HG02973 (cell line): ENCODE results near the gene FABP6.

Experiments
- ATAC-seq: cut with Tn5 transposase; IDR thresholded peaks from one replicate; pipeline ENCODE4 v1.9.1; 2021; ENCODE audit warnings: moderate library complexity; ENCODE audit not compliant: unreplicated experiment

Gene FABP6

DNA sequence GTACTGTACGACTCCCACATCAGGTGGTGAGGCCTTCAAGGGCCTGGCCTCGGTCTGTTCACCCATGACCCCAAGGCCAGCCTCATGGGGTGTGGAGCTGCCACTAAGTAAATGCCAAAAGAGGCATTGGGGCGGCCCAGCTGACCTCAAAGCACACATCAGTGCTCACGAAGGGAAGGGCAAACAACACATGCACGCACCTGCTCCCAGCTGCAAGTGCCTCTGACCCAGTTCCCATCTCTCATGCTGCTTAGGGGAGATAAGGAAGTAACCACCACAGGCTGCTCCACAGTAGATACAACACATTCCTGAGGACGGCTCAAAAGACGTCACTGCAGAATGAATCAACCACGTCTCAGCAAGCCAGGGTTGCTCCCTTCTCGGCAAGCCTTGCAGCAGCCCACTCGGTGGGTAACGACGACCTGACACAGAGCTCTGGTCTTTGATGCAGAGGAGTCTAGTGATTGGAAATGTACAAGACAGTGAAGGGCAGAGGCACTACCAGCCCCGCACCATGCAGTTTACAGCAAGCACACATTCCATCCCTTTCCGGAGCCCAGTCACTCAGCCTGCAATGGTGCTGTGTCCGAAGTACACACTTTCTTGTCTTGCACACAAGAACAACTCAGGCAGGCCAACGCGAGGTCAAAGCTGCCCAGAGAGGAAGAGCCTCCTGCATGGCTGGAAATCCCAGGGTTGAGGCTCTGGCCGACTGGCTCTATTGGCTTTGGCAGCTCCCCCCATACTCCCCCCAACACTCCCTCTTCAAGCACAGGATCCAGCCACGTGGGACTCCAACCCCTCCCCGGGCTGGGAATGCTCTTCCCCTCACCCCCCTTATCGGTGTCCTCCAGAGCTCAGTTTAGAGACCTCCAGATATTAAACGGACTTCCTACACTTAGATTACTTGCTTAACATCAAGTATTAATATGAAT is 31.8 kb downstream of the FABP6 start:
- ATAC-seq, result no peak

DNA sequence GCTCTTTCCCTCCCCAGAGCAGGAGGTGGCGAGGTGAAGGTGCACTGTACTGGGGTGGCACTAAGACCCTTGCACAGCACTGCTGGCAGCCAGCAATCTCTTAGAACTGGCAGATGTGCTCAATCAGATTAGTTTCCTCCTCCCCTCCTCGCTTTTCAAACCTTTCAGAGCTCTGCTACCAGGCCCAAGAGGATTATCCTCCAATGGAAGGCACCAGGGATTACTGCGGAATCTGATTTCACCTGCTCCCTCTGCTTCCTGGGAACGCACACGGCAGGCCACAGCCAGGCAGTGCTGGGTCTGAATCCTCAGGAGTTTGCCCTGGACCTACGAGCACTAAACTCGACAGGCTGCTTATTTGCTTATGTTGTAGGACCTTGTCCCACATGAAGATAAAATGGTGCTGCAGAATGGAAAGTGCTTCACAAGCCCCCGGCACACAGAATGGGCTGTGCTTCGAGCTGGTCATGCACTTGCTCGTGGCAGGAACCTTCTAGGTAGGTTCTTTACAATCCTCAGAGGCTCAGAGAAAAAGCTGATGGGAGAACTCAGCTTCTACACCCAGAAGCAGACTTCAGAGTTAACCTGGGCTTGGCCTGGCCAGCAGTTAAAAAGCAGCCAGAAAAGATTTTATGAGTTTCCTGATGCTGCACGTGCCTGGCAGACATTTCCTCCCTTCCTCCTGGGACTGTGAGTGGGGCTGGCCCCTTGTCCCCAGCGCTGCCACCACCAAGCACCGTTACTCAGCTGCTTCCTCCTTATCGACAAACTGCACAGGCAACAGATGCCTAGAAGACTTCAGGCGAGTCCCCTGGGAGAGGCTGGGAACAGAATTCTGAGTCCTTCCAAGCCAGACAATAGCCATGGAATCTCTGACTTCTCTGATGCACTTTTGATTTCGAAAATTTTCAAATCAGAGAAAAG is 33.1 kb downstream of the FABP6 start:
- ATAC-seq, result no peak

DNA sequence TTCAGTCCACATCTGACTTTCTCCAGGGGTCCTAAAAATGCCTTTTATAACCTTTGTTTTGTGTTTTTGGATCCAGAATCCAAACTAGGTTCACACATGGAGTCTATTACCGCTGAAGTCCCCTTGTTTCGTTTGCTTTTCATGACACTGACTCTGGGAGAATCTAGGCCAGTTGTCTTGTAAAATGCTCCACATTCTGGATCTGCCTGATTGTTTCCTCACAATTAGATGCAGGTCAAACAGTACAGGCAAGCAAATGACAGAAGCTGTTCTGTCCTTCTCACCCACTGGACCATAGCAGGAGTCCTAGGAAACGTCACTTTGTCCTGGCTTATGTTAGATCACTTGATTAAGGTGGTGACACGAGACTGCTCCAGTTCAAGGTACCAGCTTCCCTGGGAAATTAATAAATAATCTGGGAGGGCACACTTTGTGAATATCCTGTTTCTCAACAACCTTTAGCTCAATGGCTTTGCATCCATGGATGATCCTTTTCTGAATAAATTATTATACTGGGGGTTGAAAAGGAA is 34.1 kb downstream of the FABP6 start:
- ATAC-seq, result no peak

DNA sequence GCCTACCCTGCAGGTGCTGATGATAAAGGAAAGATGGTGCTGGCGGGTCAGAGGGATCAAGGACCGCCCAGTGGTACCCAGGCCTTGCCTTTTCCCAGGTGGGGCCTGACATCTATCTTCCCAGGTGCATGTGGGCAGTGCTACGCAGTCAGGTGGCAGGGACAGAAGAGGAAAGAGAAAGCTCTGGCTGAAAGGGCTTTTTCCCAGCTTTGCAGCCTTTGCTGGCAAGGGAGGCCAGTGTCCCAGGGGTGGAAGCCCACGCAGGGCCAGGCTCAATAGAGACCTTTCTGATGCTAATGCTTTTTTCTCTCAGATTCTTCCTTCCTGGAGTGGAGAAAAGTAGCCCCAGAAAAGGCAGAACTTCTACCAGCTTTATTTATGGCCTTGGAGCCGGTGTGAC is 36.7 kb downstream of the FABP6 start:
- ATAC-seq, result no peak

DNA sequence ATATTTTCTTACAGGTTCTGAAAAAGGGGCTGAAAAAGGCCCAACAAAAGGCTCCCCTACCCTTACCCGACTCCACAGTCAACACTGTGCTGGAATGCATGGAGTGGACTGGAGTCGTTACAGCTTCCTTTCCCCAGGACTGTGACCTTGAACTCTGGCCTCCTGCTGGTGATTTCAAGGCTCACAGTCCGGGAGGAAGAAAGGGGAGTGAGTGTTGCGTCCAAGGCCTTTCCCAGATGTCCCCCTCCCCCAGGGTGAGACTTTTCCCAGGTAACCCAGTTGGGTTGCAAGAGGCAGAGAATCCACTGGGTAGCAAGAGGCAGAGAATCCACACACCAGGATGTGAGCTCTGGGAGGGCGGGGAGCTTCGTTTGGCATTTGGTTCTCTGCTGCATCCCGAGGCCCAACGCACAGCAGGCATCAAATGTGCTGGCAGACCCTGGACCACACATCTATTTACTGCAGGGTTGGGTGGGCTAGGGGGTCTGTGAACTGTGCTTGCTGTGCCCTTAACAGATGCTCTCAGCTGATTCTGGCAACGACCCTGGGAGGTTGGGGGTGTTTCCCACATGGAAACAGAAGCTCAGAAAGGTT is 37.5 kb downstream of the FABP6 start:
- ATAC-seq, result no peak

DNA sequence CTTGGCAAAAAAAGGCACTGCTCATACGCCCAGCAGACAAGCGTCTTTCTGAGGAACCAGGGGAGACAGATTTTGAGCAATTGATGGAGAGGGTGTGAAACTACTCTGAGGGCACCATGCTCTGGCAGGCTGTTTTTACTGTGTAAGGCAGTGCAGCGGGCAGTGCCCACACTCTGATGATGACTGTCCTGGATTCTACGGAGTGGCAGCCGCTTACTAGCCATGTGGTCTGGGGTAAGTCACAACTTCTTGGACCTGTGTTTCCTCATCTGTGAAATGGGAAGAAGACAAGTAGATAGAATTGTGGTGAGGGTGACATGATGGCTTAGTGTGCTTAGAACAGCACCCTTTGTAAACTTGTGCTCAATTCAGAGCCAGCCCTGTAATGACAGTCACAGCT is 38.8 kb downstream of the FABP6 start:
- ATAC-seq, result no peak

DNA sequence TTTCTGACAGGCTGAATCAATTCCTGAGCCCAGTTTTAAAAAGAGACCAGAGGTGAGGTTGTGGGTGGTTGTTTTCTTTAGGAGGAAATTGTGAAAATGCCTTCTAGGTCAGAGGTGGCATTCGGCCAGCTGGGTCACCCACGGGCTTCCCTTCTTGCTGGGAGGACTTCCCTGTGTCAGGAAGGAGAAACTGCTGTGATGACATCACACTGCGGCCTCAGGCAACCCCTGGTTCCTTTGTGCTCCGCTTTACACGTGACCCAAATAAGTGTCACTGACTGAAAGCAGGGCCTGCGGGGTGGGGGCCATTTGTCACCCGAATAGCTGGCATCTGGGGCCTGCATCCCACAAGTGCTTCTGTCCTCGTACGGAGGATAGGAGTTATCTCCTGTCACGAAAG is 39.7 kb downstream of the FABP6 start:
- no peak for ATAC-seq

DNA sequence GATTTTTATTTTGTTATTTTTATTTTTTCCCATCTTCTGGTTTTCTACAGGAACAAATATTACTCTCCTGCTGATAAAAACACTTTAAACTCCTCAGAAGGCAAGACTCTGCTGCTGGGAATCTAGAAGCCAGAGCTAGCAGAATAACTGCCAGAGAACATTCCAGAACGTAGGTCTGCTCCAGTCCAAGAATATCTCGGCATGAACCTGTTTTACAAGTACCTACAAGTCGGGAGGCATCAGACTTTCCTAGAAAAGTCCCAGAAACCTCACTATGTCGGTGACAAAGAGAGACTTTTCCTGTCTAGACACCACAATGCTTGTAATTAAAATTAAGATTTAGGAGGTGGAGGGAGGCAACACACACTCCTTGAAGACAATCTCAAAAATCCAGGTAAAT is 41.4 kb downstream of the FABP6 start:
- no peak for ATAC-seq

DNA sequence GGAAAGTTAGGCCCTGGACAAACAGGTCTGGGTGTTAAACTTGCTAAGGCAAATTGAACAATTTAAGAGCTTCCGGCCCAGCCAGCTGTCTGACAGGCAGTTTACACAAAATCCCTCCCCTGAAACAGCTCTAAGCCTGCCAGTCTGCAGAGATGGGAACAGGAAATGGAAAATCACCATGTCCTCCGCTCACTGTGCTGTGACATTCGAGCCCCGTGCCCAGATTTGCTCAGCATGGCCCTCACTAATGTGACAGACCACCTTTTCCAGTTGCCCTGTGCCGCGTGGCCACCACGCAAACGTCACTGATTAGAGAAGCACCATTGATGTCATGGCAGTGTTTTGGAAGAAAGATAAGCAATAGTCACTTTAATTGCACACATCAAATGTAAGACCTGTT is 42.1 kb downstream of the FABP6 start:
- no peak for ATAC-seq

DNA sequence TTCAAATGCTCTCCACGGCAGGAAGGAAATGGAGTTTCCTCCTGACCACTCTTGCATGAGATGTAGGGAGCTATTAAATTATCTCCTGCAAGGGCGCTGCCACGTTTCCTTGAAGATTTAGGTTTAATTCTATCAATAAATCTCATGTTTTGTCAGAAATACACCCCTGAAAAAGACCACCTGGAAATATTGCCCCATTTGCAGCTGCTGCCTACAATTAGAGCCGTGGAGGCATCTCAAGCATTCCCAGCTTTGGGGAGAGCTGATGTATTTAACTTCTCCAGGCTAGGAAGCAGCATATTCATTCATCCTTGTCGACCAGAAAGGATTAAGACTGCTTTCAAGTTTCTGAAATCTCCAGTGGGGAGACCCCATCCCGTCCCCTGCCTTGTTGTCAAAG is 42.5 kb downstream of the FABP6 start:
- ATAC-seq, result no peak

DNA sequence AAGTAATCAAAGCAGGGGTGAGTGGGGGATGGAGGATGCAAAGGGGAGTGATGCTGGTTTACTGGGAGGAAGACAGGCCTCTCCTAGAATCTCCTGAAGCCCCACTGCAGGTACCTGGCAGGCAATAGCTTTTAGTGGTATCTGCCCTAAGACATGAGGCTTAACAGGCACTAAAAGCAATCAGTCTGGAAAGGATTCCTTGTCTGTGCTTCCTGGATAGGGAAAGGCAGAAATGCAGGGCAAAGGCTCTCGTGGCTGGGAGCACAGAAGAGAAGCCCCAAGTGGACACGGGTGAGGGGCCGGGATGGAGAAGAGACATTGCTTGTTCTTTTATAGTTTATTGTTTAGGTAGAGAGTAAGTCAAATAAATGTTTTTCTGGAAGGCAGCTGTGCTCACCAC is 43.0 kb downstream of the FABP6 start:
- ATAC-seq, result no peak

DNA sequence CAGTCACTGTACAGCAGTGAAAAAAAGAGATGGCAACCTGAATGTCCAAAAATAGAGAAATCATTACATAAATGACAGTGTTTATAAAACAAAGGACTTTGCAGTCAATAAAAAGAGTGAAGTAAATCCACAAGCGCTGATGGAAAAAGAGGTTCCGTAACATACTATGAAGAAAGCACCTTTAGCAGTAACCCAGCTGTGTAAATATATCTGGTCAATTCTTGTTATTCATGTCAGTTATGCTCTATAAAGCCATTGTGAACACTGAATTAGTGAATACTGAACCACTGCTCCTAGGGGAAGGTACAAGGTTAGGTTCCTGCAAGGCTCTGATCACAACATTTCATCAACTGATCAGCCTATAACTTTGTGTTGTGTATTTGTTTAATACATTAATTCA is 43.6 kb downstream of the FABP6 start:
- ATAC-seq, result no peak

DNA sequence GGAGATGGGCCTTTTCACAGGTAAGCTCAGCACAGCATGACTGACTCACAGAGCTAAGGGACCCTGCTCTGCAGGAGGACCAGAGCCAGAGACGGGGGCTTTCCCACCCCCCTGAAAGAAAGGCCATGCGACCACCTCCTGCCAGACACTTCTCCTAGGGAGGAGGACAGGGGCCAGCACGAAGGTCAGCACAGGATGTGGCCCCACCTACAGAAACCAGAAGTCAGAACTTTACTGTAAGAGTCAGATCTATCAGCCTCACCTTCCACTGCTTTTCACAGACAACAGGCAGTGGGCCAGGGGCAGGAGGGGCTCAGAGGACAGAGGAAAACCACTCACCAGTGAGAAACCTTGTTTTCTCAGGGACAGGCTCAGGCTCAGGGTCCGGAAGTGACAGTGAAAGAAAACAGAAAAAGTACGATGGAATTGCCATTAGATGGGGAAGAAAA is 45.2 kb downstream of the FABP6 start:
- ATAC-seq, result no peak

DNA sequence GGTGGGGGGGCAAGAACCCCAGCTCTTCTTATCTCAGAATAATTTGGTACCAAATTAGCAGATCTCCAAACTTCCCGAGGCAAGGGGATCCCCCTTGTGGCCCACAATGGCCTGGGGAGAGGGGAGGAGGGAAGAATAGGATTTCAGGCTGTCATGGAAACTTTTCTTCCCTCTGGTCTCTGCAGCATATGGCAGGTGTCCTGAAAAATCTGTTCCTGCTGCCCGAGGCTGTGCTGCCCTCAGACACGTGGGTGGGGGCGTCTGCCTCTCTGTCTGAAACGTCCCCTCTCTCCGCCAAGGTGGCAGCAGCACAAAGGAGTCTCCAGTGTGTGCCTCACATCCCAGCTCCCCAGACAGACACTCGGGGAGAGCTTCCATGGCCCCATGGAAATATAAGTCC is 49.0 kb downstream of the FABP6 start:
- no peak for ATAC-seq

DNA sequence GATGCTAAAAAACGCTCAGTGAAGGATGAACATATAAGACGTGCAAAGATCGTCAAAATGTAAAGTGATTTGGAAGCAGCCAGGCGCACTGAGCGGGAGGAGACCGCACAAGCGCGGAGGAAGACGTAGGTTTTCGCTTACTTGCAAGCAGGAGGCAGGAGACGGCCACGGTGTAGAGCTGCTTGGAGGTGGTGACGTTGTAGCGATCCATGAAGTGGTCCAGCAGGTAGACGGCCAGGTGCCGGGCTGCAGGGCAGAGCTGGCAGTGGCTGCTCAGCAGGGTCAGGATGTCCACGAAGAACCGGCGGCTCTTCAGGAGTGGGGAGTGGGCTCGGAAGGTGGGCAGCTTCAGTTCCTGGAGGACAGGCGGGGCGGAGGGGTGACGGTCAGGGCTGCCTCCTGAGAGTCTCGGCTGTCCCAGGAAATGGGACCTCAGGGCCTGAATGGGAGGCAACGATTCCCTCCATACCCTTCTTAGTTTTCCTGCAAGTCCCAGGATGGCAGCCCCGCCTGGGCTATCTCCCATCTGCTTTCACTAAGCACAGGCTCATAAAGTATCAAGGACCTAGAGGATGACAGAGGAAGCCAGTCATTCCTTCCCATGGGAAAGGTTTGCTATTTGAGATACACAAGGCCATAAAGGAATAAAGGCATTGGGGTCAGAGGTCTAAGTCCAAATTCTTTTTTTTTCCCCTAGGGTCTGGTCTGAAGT is 51.2 kb downstream of the FABP6 start:
- ATAC-seq, result no peak

DNA sequence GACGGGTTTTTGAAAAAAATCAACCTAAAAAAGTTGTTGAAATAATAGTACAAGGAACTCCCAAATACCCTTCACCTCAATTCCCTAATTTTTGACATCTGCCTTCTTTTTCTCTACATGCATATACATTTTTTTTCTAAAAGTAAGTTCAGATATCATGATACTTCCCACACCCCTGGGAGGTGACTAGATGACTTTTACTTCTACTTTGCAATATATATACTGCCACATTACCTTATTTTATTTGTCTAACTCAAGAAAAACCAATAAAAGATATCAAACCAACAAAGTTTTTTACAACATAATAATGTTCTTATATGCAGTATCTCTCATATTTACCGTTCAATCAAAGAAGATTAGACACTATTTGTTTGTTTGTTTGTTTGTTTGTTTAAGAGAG is 52.0 kb downstream of the FABP6 start:
- ATAC-seq, result no peak

DNA sequence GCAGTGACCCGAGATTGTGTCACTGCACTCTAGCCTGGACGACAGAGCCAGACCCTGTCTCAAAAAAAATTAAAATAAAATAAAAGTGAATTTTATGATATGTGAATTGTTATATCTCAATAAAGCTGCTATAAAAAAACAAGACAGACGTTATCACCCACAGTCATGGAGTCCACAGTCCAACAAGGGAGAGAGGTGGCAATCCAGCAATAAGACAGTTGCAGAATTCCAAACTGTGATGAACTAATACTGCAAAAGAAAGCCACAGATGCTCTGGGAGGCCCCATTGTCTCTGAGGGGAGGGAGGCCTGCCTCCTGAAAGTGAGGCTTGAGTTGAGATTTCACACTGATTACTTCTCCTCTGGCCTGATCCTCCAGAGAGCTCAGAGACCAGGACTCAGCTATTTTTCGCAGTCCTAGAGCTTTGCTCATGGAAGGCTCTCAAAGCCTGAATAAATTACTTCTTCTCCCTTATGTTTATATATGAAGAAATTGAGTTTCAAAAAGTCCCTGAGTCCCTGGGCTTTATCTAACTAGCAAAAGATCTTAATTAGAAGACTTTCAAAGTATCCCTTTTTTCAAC is 55.1 kb downstream of the FABP6 start:
- ATAC-seq, result no peak

DNA sequence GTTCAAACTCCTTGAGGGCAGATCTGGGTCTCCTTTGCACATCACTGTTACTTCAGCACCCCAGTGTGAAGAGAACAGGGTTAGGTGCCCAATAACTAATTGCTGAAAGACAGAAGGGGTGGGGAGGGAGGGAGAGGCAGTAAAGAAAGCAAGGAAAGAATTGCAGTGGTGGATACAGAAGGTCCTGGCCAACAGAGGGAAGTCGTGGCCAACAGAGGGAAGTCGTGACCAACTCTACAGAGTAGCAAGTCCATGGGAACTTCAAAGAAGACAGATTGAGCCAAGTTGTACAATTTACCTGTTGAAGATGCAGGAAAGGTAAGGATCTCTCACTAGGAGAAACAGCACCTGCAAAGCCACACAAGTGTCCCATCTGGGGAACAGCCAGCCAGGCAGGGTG is 56.0 kb downstream of the FABP6 start:
- no peak for ATAC-seq

DNA sequence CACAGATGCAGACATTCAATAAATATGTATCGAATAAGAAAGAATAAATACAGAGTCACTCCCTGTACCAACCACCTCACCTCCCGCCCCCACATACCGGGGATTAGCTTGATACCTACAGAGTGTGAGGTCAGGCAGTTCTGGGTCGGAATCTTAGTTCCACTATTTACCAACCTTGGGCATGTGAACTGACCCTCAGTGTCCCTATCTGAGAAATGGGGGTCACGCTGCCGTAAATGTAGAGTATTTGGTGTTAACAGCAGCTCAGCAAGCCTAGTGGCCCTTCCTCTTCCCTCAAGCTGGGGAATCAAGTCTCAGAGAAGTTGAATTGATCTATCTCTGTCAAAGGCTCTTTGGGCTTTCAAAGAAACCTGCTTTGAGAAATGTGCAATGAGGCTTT is 57.6 kb downstream of the FABP6 start:
- ATAC-seq, result no peak

DNA sequence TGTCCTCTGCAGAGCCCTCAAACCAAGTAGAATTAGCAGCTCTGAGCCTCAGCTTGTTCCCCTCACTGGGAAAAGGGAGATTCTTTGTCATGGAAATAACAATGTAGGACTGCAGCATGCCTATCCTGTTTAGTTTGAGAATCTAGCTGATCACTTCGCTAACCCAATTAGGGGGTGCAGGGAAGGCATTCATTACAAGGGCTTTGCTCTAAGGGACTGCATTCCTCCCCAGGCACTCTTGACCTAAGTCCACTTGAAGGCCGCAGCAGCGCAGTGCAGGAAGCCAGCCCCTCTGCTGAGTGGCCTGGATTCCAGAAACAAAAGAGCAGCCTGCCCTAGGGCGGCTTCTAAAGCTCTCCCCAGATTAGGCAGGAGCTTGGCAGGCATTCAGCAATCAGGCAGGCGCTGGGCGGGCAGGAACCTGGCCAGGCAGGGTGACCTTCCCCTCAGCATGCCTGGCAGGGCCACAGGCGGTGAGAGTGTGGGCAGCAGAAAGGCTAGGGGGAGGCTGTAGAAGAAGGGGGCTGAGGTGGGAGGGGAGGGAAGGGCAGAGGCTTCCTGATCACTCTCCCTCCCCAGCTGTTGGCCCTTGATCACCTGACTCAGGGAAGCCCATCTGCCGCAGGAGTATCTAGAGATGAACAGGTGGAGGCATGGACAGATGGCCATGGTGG is 58.2 kb downstream of the FABP6 start:
- ATAC-seq, result no peak
